Tibial artery (tissue), 4 donors: Measurements from ENCODE around the gene TMEM41A.

Experiments
- DNase-seq, 2 donors: peaks; one replicate each; pipeline ENCODE4 v3.0.0-alpha.2; 2019
- H3K27ac ChIP-seq, 2 donors: fragments of 200-600 bp; sonication (generic) in 1 of 2; 1 replicate in 1 of 2; 2 replicates in 1 of 2; pipeline ENCODE4 v1.5.1; 2018 to 2019; ENCODE audit warnings: mild to moderate bottlenecking in 1 of 2
- H3K27me3 ChIP-seq, 2 donors: fragments of 200-600 bp; sonication (generic) in 1 of 2; one replicate each; pipeline versions ENCODE4 v1.5.1 to v1.6.0; 2016 to 2019
- H3K36me3 ChIP-seq, 3 donors: fragments of 200-600 bp; sonication (generic) in 2 of 3; one replicate each; pipeline ENCODE4 v1.5.1; 2016 to 2019; ENCODE audit warnings: mild to moderate bottlenecking in 2 of 3
- H3K4me1 ChIP-seq, 4 donors: fragments of 200-600 bp; sonication (generic) in 2 of 4; 1 replicate in 3 of 4; 2 replicates in 1 of 4; pipeline ENCODE4 v1.5.1; 2016 to 2019
- H3K4me3 ChIP-seq, 2 donors: fragments of 200-600 bp; sonication (generic) in 1 of 2; 1 replicate in 1 of 2; 2 replicates in 1 of 2; pipeline ENCODE4 v1.5.1; 2018 to 2019; ENCODE audit warnings: mild to moderate bottlenecking in 2 of 2
- H3K9me3 ChIP-seq, 3 donors: fragments of 200-600 bp; sonication (generic) in 1 of 3; one replicate each; pipeline ENCODE4 v1.5.1; 2016 to 2019
- CTCF ChIP-seq, 2 experiments: fragments of 200-600 bp in 1 of 2; fragments of 450-650 bp in 1 of 2; IDR thresholded peaks; one replicate each; pipeline ENCODE4 v1.5.1; 2017 to 2019; ENCODE audit warnings: antibody characterized with exemption in 2 of 2, mild to moderate bottlenecking in 1 of 2, moderate library complexity in 1 of 2
- intact Hi-C: fragments of 100-400 bp; cut with DNase I; formaldehyde crosslinking; loops from one replicate; pipeline ENCODE4 v1.15.0; 2023; ENCODE audit warnings: low total_unique reads

Gene TMEM41A

DNA sequence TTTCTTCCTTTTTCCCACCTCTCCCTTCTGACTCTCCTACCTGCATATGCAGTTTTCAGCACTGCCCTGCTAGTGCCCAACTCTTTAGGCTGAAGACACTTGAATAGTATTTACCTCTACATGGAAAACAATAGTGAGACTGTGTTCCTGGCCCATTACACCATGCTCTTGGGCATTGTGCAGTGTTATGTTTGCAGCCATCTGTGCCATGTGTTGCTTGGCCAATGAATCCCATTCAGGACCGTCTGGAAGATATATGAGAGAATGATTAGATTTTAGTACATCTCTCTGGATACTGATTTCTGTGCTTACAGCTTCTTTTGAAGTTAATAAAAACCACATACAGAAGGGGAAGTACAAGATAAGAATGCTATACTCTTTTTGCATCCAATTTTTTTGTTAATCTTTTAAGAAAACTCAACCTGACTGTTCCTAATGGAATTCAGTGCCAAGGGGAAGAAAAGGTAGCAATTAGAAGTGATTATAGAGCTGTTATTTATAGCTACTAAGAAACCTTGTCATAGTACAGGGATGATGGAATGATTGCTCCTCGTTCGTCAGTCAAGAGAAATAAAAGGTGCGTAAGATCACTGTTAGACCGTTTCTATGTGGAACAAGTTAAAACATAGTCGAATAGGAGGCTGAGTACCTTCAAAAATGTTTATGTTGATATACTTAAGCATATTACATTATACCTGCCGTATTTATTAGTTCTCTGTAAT lies 58.9 kb downstream of the TMEM41A start:
- no peak for TF ChIP-seq CTCF (IDR thresholded peaks at IDR 0.05)
- intact Hi-C loops: no loop called here
- Histone ChIP-seq H3K9me3 (no peaks in the 10 kb centered on the region), H3K27me3 (no peaks in the 10 kb centered on the region), H3K36me3 (peaks cover 0 to 4% (median 0%) of the 10 kb centered on the region in 3 donors), H3K4me1 (no peaks in the 10 kb centered on the region), H3K4me3 (no peak overlapping the region), H3K27ac (no peak overlapping the region)
- DNase-seq: no peak
